Panc1 (cell line): ENCODE measurements around the gene KCNQ2.

Experiments
- CTCF ChIP-seq: fragments of 450-650 bp; IDR thresholded peaks from 2 replicates; pipeline ENCODE4 v1.5.1; 2017; ENCODE audit warnings: mild to moderate bottlenecking
- REST ChIP-seq, 2 experiments: IDR thresholded peaks; 2 replicates each; pipeline ENCODE4 v1.6.1; 2011 to 2012; ENCODE audit warnings: low read depth in 2 of 2, control low read depth in 1 of 2, low read length in 1 of 2, mild to moderate bottlenecking in 1 of 2, moderate library complexity in 1 of 2; ENCODE audit not compliant: insufficient read depth in 1 of 2

GRCh38 chr20:63371291-63371865, 101.1 kb downstream of the KCNQ2 start:
- TF ChIP-seq CTCF: no peak
- no peak for TF ChIP-seq REST (IDR thresholded peaks at IDR 0.05; ENCODE audit: insufficient read depth in 1 of 2, low read depth in 2 of 2, low read length in 1 of 2)
